ENCODE results near the gene LDHAL6B.
A peak's percentile ranks its signal among the peaks of the same experiment; 100 is the strongest.

LDHAL6B gene

GRCh38 chr15:59221511-59222505, 15.2 kb downstream of the LDHAL6B start:
- no peak for DNase-seq

GRCh38 chr15:59222906-59223550, 16.4 kb downstream of the LDHAL6B start:
- no peak for DNase-seq

GRCh38 chr15:59223736-59224135, 17.1 kb downstream of the LDHAL6B start:
- DNase-seq: no peak

- DNase-seq: no peak
Measured at GRCh38 chr15:59224474-59224873, 17.8 kb downstream of the LDHAL6B start.

- no peak for DNase-seq
Measured at GRCh38 chr15:59227021-59227420, 20.4 kb downstream of the LDHAL6B start.

GRCh38 chr15:59229015-59229414, 22.4 kb downstream of the LDHAL6B start:
- DNase-seq: no peak

- no peak for DNase-seq
Measured at GRCh38 chr15:59229453-59229852, 22.8 kb downstream of the LDHAL6B start.

- no peak for DNase-seq
Measured at GRCh38 chr15:59230531-59231055, 23.9 kb downstream of the LDHAL6B start.

- DNase-seq: no peak
Measured at GRCh38 chr15:59232476-59232875, 25.8 kb downstream of the LDHAL6B start.

GRCh38 chr15:59236394-59236793, 29.8 kb downstream of the LDHAL6B start:
- DNase-seq: no peak

GRCh38 chr15:59237119-59237855, 30.6 kb downstream of the LDHAL6B start:
- no peak for DNase-seq

- DNase-seq: no peak
Measured at GRCh38 chr15:59237924-59238331, 31.3 kb downstream of the LDHAL6B start.

- DNase-seq: no peak
Measured at GRCh38 chr15:59240036-59240435, 33.4 kb downstream of the LDHAL6B start.

GRCh38 chr15:59242649-59243048, 36.0 kb downstream of the LDHAL6B start:
- DNase-seq: no peak

- no peak for DNase-seq
Measured at GRCh38 chr15:59243622-59244021, 37.0 kb downstream of the LDHAL6B start.

- DNase-seq: no peak
Measured at GRCh38 chr15:59244337-59244736, 37.7 kb downstream of the LDHAL6B start.

GRCh38 chr15:59245559-59245958, 38.9 kb downstream of the LDHAL6B start:
- no peak for DNase-seq

- DNase-seq: peak; percentile 56 to 58
Measured at GRCh38 chr15:59247364-59247763, 40.7 kb downstream of the LDHAL6B start.

- DNase-seq: no peak
Measured at GRCh38 chr15:59249816-59250215, 43.2 kb downstream of the LDHAL6B start.

- DNase-seq: no peak
Measured at GRCh38 chr15:59250249-59250648, 43.6 kb downstream of the LDHAL6B start.

- no peak for DNase-seq
Measured at GRCh38 chr15:59251001-59251845, 44.6 kb downstream of the LDHAL6B start.

- no peak for DNase-seq
Measured at GRCh38 chr15:59252137-59252536, 45.5 kb downstream of the LDHAL6B start.

All from CD4-positive, alpha-beta T cell treated with Interferon alpha-2 for 1 hour (primary cell).